C4-2B (cell line): Measurements from ENCODE around the gene KMT2B.

Experiments used
- ZFX ChIP-seq: fragments of 450-650 bp; IDR thresholded peaks from 2 replicates; pipeline ENCODE4 v1.6.1; 2017
- TF ChIP-seq, protein P1 (sequence below): fragments of 450-650 bp; conservative IDR thresholded peaks from 2 replicates; pipeline ENCODE4 v1.5.1; 2017; ENCODE audit warnings: mild to moderate bottlenecking

DNA sequence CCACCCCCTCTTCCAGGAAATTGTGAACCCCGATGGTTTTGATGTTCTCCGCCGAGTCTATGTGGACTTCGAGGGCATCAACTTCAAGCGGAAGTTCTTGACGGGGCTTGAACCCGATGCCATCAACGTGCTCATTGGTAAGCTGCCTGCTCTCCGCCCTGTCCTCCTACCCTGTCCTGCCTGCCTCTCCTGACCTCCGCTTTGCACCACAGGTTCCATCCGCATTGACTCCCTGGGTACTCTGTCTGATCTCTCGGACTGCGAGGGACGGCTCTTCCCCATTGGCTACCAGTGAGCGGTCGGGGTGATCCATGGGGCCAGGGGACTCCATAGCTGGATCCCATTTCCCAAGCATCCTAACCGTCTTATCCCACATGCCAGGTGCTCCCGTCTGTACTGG is 12.5 kb downstream of the KMT2B start:
- TF ChIP-seq, protein P1, sequence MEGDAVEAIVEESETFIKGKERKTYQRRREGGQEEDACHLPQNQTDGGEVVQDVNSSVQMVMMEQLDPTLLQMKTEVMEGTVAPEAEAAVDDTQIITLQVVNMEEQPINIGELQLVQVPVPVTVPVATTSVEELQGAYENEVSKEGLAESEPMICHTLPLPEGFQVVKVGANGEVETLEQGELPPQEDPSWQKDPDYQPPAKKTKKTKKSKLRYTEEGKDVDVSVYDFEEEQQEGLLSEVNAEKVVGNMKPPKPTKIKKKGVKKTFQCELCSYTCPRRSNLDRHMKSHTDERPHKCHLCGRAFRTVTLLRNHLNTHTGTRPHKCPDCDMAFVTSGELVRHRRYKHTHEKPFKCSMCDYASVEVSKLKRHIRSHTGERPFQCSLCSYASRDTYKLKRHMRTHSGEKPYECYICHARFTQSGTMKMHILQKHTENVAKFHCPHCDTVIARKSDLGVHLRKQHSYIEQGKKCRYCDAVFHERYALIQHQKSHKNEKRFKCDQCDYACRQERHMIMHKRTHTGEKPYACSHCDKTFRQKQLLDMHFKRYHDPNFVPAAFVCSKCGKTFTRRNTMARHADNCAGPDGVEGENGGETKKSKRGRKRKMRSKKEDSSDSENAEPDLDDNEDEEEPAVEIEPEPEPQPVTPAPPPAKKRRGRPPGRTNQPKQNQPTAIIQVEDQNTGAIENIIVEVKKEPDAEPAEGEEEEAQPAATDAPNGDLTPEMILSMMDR, result no peak
- no peak for TF ChIP-seq ZFX
